GDM1 (cell line): ENCODE data around the gene CLOCK.

Experiments used
- DNase-seq: peaks from one replicate; lab custom pipeline; 2025; lab: John Stamatoyannopoulos, UW

CLOCK gene

DNA sequence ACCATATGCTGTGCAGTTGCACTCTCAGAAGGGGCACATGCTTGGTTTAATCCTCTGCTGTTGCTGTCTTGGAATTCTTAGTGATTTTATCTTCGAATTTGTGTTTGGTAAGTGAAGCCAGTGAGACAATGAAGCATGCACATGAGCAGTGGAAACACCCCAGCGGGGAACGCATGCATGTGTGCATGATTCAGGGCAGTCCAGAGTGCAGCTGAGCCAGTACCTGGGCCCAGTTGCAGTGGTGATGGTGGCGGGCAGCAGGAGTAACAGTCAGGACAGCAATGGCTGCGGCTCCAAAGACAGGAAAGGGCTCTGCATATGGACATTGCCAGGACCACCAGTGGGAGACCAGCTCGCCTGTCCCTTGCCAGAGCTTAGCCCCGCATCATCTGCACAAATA is 165.2 kb downstream of the CLOCK start:
- no peak for DNase-seq

GRCh38 chr4:55380576-55380975 is 166.1 kb downstream of the CLOCK start:
- DNase-seq = no peak

- DNase-seq = no peak
These were observed 167.9 kb downstream of the CLOCK start for GRCh38 chr4:55378617-55379467.
